ENCODE results near the gene SLC4A1AP. TPM values are rescaled to one million over a fixed set of nuclear protein-coding genes. Genes with fewer than 3 reads are reported as not detected.
"Not testable (repeated sequence)": the region's sequence is repeated elsewhere in the genome, so short reads cannot be mapped to it uniquely, and the experiment has no call there.

The SLC4A1AP gene
- total and polyA plus RNA-seq, 9 of the 15 experiments (the other 6 are each of a cell fraction or from before 2014, with no cell fraction given), result 8.1 to 40.5 (median 35.3) TPM

- TF ChIP-seq CHAMP1 (IDR thresholded peaks at IDR 0.05) (no peak), PHB (CRISPR knock-in tag; IDR thresholded peaks at IDR 0.05) (no peak), MCM3 (IDR thresholded peaks at IDR 0.05) (no peak), ZNF696 (CRISPR knock-in tag; conservative IDR thresholded peaks at IDR 0.05) (no peak), SMARCC2 (IDR thresholded peaks at IDR 0.05; ENCODE audit: low read depth) (no peak), BCOR (IDR thresholded peaks at IDR 0.05) (no peak), BACH1 (tag; IDR thresholded peaks at IDR 0.05) (no peak)
Observed at GRCh38 chr2:27628767-27629709, 34.7 kb upstream of the SLC4A1AP start, which contains the start of the genes CCDC121 and GPN1 (continued).

- H3K9me1 ChIP-seq (ENCODE audit: control insufficient read depth, insufficient read depth, low read length); ATAC-seq; H3K27ac ChIP-seq (ENCODE audit: extremely low read depth, low read depth, low read length); H3K4me2 ChIP-seq (ENCODE audit: insufficient read depth, low read length); POLR2A ChIA-PET; in situ Hi-C loops (cut with MboI); DNase-seq (ENCODE audit: extremely low read depth in 1 of 4, low spot score in 3 of 4); H2AFZ ChIP-seq (ENCODE audit: low read depth, low read length); BruUV-seq (replicated peaks); H3K4me3 ChIP-seq; H3K9ac ChIP-seq (ENCODE audit: insufficient read depth in 1 of 2, low read depth in 2 of 2, low read length in 2 of 2); intact Hi-C loops (cut with micrococcal nuclease); H3K9me3 ChIP-seq (replicated peaks; ENCODE audit: control insufficient read depth, insufficient read depth, low read depth, low read length); H4K20me1 ChIP-seq (replicated peaks; ENCODE audit: control insufficient read depth, insufficient read depth, low read length); CTCF ChIA-PET (ENCODE audit: low intra/inter-chr PET ratio); H3K27me3 ChIP-seq (ENCODE audit: control insufficient read depth in 2 of 2, insufficient read depth in 2 of 2, low read length in 2 of 2); FAIRE-seq: not testable (repeated sequence)
- Histone ChIP-seq H3K4me1 (replicated peaks in 1 of 2; ENCODE audit: control insufficient read depth in 2 of 2, insufficient read depth in 2 of 2, low read length in 2 of 2) (peaks cover 0 to 11% of the 10 kb centered on the region in 2 experiments; a peak in 4 of 5 replicates), H3K79me2 (ENCODE audit: control insufficient read depth, insufficient read depth, low read length) (peaks cover 19% of the 10 kb centered on the region), H3K36me3 (ENCODE audit: control insufficient read depth, insufficient read depth, low read length) (peaks cover 49% of the 10 kb centered on the region)
- WGBS (ENCODE audit: insufficient coverage, low coverage, missing lambda C conversion rate), result 96% methylated on average over 2 of the region's 2 CpGs
Observed at GRCh38 chr2:27630257-27630656, 33.4 kb upstream of the SLC4A1AP start.
